IMR-90 (cell line): ENCODE results near the gene GPC5. TPM values are rescaled to one million over a fixed set of nuclear protein-coding genes. Genes with fewer than 3 reads are reported as not detected.

ENCODE experiments used
- ATAC-seq: fragments of 200-7000 bp; cut with Tn5 transposase; 2 replicates; pipeline ENCODE4 v1.9.1; 2020; ENCODE audit warnings: low read depth, mild to moderate bottlenecking, moderate library complexity
- BruUV-seq: library from RNA; stranded (reverse); fragments of 400-500 nt; replicated peaks from 2 replicates; lab custom pipeline; 2021; lab: Mats Ljungman, UMichigan
- CTCF ChIA-PET: fragments of 300-600 bp; formaldehyde crosslinking; extraction: SDS; loops from one replicate; lab custom pipeline; 2021; ENCODE audit warnings: antibody characterized with exemption; lab: Yijun Ruan, JAX
- POLR2A ChIA-PET: fragments of 300-600 bp; sonication (Branson Sonifier 250); formaldehyde crosslinking; loops from one replicate; lab custom pipeline; 2022; ENCODE audit warnings: antibody characterized with exemption; ENCODE audit not compliant: unreplicated experiment; lab: Charles Lee
- DNase-seq: peaks from one replicate; pipeline ENCODE4 v3.0.0; 2013
- H2AFZ ChIP-seq: replicated peaks from 2 replicates; pipeline ENCODE3; 2013; ENCODE audit warnings: low read length, mild to moderate bottlenecking; ENCODE audit not compliant: poor library complexity
- H2AK5ac ChIP-seq: 2 replicates; pipeline ENCODE4 v1.6.1; 2013; ENCODE audit warnings: low read depth, low read length, inconsistent platforms
- H2AK9ac ChIP-seq: replicated peaks from 2 replicates; pipeline ENCODE3; 2013; ENCODE audit warnings: mild to moderate bottlenecking, low read depth, low read length, moderate library complexity; ENCODE audit not compliant: poor library complexity
- H2BK120ac ChIP-seq: 2 replicates; pipeline ENCODE4 v1.6.1; 2013; ENCODE audit warnings: low read depth, low read length, inconsistent platforms
- H2BK15ac ChIP-seq: 3 replicates; pipeline ENCODE4 v1.6.1; 2013; ENCODE audit warnings: low read depth, low read length, inconsistent platforms
- H2BK20ac ChIP-seq: 2 replicates; pipeline ENCODE4 v1.6.1; 2013; ENCODE audit warnings: low read depth, mild to moderate bottlenecking, inconsistent platforms, low read length, moderate library complexity
- H2BK5ac ChIP-seq: 2 replicates; pipeline ENCODE4 v1.6.1; 2013; ENCODE audit warnings: mild to moderate bottlenecking, low read depth, low read length, inconsistent platforms; ENCODE audit not compliant: poor library complexity, severe bottlenecking
- H3K14ac ChIP-seq: replicated peaks from 2 replicates; pipeline ENCODE4 v1.6.1; 2013; ENCODE audit warnings: low read depth, low read length, inconsistent platforms
- H3K18ac ChIP-seq: 2 replicates; pipeline ENCODE4 v1.6.1; 2013; ENCODE audit warnings: low read depth, low read length, control low read depth
- H3K23ac ChIP-seq: 2 replicates; pipeline ENCODE4 v1.6.1; 2013; ENCODE audit warnings: low read depth, low read length, inconsistent platforms
- H3K27ac ChIP-seq: 2 replicates; pipeline ENCODE4 v1.5.1; 2013; ENCODE audit warnings: mild to moderate bottlenecking, control low read depth, low read length; ENCODE audit not compliant: insufficient read depth
- H3K27me3 ChIP-seq: 2 replicates; pipeline ENCODE4 v1.6.1; 2013; ENCODE audit warnings: low read length; ENCODE audit not compliant: control insufficient read depth, insufficient read depth
- H3K36me3 ChIP-seq: 2 replicates; pipeline ENCODE4 v1.6.1; 2013; ENCODE audit warnings: low read length, mixed read lengths; ENCODE audit not compliant: control insufficient read depth, insufficient read depth
- H3K4ac ChIP-seq: 2 replicates; pipeline ENCODE4 v1.6.1; 2013; ENCODE audit warnings: low read depth, low read length, inconsistent platforms
- H3K4me1 ChIP-seq: 2 replicates; pipeline ENCODE4 v1.6.1; 2013; ENCODE audit warnings: low read length, mixed read lengths; ENCODE audit not compliant: control insufficient read depth, insufficient read depth
- H3K4me2 ChIP-seq: 2 replicates; pipeline ENCODE4 v1.6.1; 2013; ENCODE audit warnings: low read depth, mild to moderate bottlenecking, control low read depth, low read length, moderate library complexity
- H3K4me3 ChIP-seq: 2 replicates; pipeline ENCODE4 v1.5.1; 2013; ENCODE audit warnings: low read depth, mild to moderate bottlenecking, control low read depth, low read length, moderate library complexity; ENCODE audit not compliant: insufficient read depth
- H3K56ac ChIP-seq: 2 replicates; pipeline ENCODE4 v1.6.1; 2013; ENCODE audit warnings: low read length, inconsistent platforms; ENCODE audit not compliant: insufficient read depth; ENCODE audit errors: extremely low read depth
- H3K79me1 ChIP-seq, 2 experiments: 2 replicates each; pipeline ENCODE4 v1.6.1; 2013; ENCODE audit warnings: low read length in 2 of 2, inconsistent platforms in 1 of 2, low read depth in 1 of 2
- H3K9ac ChIP-seq: 2 replicates; pipeline ENCODE4 v1.6.1; 2013; ENCODE audit warnings: low read depth, low read length, control low read depth
- H3K9me1 ChIP-seq: 2 replicates; pipeline ENCODE4 v1.6.1; 2013; ENCODE audit warnings: low read length, inconsistent platforms; ENCODE audit not compliant: insufficient read depth
- H3K9me3 ChIP-seq: 2 replicates; pipeline ENCODE4 v1.6.1; 2013; ENCODE audit warnings: low read length; ENCODE audit not compliant: control insufficient read depth, insufficient read depth
- H4K20me1 ChIP-seq: 2 replicates; pipeline ENCODE4 v1.6.1; 2013; ENCODE audit warnings: low read length, inconsistent platforms; ENCODE audit not compliant: insufficient read depth
- H4K5ac ChIP-seq: 2 replicates; pipeline ENCODE4 v1.6.1; 2013; ENCODE audit warnings: mild to moderate bottlenecking, low read depth, low read length, control low read depth
- H4K8ac ChIP-seq, 2 experiments: 2 replicates each; pipeline ENCODE4 v1.6.1; 2013; ENCODE audit warnings: low read depth in 2 of 2, low read length in 2 of 2, control low read depth in 1 of 2, inconsistent platforms in 1 of 2
- H4K91ac ChIP-seq: 2 replicates; pipeline ENCODE4 v1.6.1; 2013; ENCODE audit warnings: low read depth, low read length, inconsistent platforms; ENCODE audit not compliant: insufficient read depth
- CHD1 ChIP-seq: IDR thresholded peaks from 2 replicates; pipeline ENCODE4 v1.6.1; 2012; ENCODE audit warnings: low read depth, low read length, improper control_type of control experiment
- POLR2A ChIP-seq: IDR thresholded peaks from 2 replicates; pipeline ENCODE4 v1.6.1; 2012; ENCODE audit warnings: mild to moderate bottlenecking, low read depth, low read length
- RAD21 ChIP-seq: IDR thresholded peaks from 2 replicates; pipeline ENCODE4 v1.6.1; 2012; ENCODE audit warnings: low read length, improper control_type of control experiment
- WGBS, 2 experiments: methylation state at CpG; one replicate each; pipeline versions ENCODE4 v1.1.5 to v1.1.7; 2013; ENCODE audit warnings: missing lambda C conversion rate in 2 of 2; ENCODE audit not compliant: insufficient read length in 1 of 2; ENCODE audit errors: extremely low coverage in 2 of 2; 5-methylcytosine and 5-hydroxymethylcytosine counted together
- dilution Hi-C: fragments of 300-500 bp; cut with HindIII; formaldehyde crosslinking; loops from one replicate; pipeline ENCODE4 v1.14.3; 2018; ENCODE audit warnings: low sequenced_read_pairs; ENCODE audit not compliant: unreplicated experiment
- in situ Hi-C: fragments of 300-500 bp; cut with MboI; formaldehyde crosslinking; loops from 3 replicates; pipeline ENCODE4 v1.14.3; 2019; ENCODE audit warnings: low sequenced_read_pairs, inconsistent platforms, mixed read lengths
- intact Hi-C: fragments of 100-400 bp; cut with micrococcal nuclease; formaldehyde crosslinking; loops from 2 replicates; pipeline ENCODE4 v1.10.0; 2022
- polyA plus RNA-seq, 3 experiments: library from polyadenylated mRNA; depleted of rRNA; stranded (reverse); fragments of >200 nt; gene quantifications; 2 replicates each; pipeline ENCODE4 v1.2.3, GENCODE V29; 2012; ENCODE audit warnings: low replicate concordance in 1 of 3
- total RNA-seq: library from RNA; depleted of rRNA; stranded (reverse); fragments of >200 nt; gene quantifications from 2 replicates; pipeline ENCODE4 v1.2.3, GENCODE V29; 2012
- TF ChIP-seq, protein P1 (sequence below): conservative IDR thresholded peaks from 2 replicates; pipeline ENCODE4 v1.5.1; 2012; ENCODE audit warnings: mild to moderate bottlenecking, low read depth, low read length, improper control_type of control experiment

The GPC5 gene
- total and polyA plus RNA-seq, 2 of the 4 experiments (the other 2 are of a cell fraction), result 0.94 to 1.8 TPM

GRCh38 chr13:91741925-91742324, 343.5 kb downstream of the GPC5 start:
- dilution Hi-C loops, result no loop called here
- Histone ChIP-seq H3K9me3 (no peaks in the 10 kb centered on the region), H4K91ac (no peak overlapping the region), H3K79me1 (no peaks in the 10 kb centered on the region), H2BK120ac (no peak overlapping the region), H2AK5ac (no peak overlapping the region), H4K5ac (no peak overlapping the region), H3K27me3 (no peaks in the 10 kb centered on the region), H3K56ac (no peak overlapping the region), H3K9ac (no peak overlapping the region), H3K4me2 (no peak overlapping the region), H3K9me1 (no peaks in the 10 kb centered on the region), H3K27ac (no peak overlapping the region), H3K4me3 (no peak overlapping the region), H2AFZ (no peak overlapping the region), H3K4me1 (no peaks in the 10 kb centered on the region), H3K4ac (no peak overlapping the region), H3K23ac (no peak overlapping the region), H2BK15ac (no peak overlapping the region), H4K8ac (no peak overlapping the region), H3K36me3 (no peaks in the 10 kb centered on the region), H2BK20ac (no peak overlapping the region), H3K18ac (no peak overlapping the region), H3K14ac (no peak overlapping the region), H4K20me1 (no peaks in the 10 kb centered on the region), H2AK9ac (no peak overlapping the region), H2BK5ac (no peak overlapping the region)
- DNase-seq, result no peak
- TF ChIP-seq RAD21, result no peak
- no peak for TF ChIP-seq CHD1
- no peak for TF ChIP-seq POLR2A
- TF ChIP-seq, protein P1, sequence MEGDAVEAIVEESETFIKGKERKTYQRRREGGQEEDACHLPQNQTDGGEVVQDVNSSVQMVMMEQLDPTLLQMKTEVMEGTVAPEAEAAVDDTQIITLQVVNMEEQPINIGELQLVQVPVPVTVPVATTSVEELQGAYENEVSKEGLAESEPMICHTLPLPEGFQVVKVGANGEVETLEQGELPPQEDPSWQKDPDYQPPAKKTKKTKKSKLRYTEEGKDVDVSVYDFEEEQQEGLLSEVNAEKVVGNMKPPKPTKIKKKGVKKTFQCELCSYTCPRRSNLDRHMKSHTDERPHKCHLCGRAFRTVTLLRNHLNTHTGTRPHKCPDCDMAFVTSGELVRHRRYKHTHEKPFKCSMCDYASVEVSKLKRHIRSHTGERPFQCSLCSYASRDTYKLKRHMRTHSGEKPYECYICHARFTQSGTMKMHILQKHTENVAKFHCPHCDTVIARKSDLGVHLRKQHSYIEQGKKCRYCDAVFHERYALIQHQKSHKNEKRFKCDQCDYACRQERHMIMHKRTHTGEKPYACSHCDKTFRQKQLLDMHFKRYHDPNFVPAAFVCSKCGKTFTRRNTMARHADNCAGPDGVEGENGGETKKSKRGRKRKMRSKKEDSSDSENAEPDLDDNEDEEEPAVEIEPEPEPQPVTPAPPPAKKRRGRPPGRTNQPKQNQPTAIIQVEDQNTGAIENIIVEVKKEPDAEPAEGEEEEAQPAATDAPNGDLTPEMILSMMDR, result no peak
- WGBS, 2 experiments, result 33% methylated on average over 1 of the region's 2 CpGs; no CpG with 5 or more reads in 1 of the 2 experiments
- ChIA-PET CTCF (no interaction called here), POLR2A (no interaction called here)
- intact Hi-C loops, result no loop called here
- ATAC-seq, result no peak
- in situ Hi-C loops, result no loop called here
- BruUV-seq, result no TSS peak
